Heart left ventricle (tissue), 13 donors: Measurements from ENCODE around the gene LPCAT1.

ENCODE experiments used
- CTCF ChIP-seq, 12 donors: fragments of 200-600 bp; sonication (generic) in 4 of 12; IDR thresholded peaks; one replicate each; pipeline versions ENCODE4 v1.5.0 to v1.8.0; 2018 to 2022; ENCODE audit warnings: antibody characterized with exemption in 12 of 12, mild to moderate bottlenecking in 5 of 12
- POLR2A ChIP-seq, 2 donors: fragments of 450-650 bp; IDR thresholded peaks; one replicate each; pipeline ENCODE4 v1.6.1; 2017; ENCODE audit warnings: antibody characterized with exemption in 2 of 2, mild to moderate bottlenecking in 2 of 2, moderate library complexity in 2 of 2
- donor health status: ischemic (EF 13 %, LVEDD 7.1; RV severe dilation, severe dysfunction).
- donor health status: DM: no; HTN: yes; CAD: no.
- donor health status: DM: no; HTN: no; CAD: no.
- donor health status: ischemic (EF 25% LVEDD 6.9; RV normal size, moderate dysfunction).
- donor health status: ischemic (EF 25% LVEDD 5.7; RV mildly dilated, moderate dysfunction).
- donor health status: ischemic (EF 35%, LVEDD 5.7; RV mildly dilated, moderate dysfunction).
- donor health status: nonischemic (EF 11% LVEDD 7.7; RV severe dilation, severe dysfunction).
- donor health status: DM: yes; HTN: yes; CAD: no.
- donor health status: PGD.
- donor health status: ischemic (EF 29% LVEDD 5.4; RV normal size, mild dysfunction).
- donor health status: nonischemic (EF 23%, LVEDD 6.1; RV moderate dilation, normal function).

GRCh38 chr5:1473746-1474145 lies 50.0 kb downstream of the LPCAT1 start:
- TF ChIP-seq CTCF (IDR thresholded peaks at IDR 0.05) = no peak
- TF ChIP-seq POLR2A (IDR thresholded peaks at IDR 0.05) = no peak
